HEK293T (cell line): Measurements from ENCODE around the gene EVA1A.

Source experiments
- CTCF ChIA-PET: fragments of 350-600 bp; formaldehyde crosslinking; extraction: SDS; loops from one replicate; lab custom pipeline; 2021; ENCODE audit warnings: antibody characterized with exemption, inconsistent platforms; lab: Yijun Ruan, JAX
- POLR2A ChIA-PET: fragments of 350-600 bp; formaldehyde crosslinking; extraction: SDS; loops from one replicate; lab custom pipeline; 2020; ENCODE audit warnings: antibody characterized with exemption, inconsistent platforms; lab: Yijun Ruan, JAX
- DNase-seq: peaks from one replicate; pipeline ENCODE4 v3.0.0; 2012; ENCODE audit warnings: mixed read lengths; ENCODE audit errors: extremely low spot score
- ARNT ChIP-seq: fragments of 450-650 bp; IDR thresholded peaks from 2 replicates; pipeline ENCODE4 v1.6.1; 2017; ENCODE audit warnings: mild to moderate bottlenecking
- BHLHE40 ChIP-seq: fragments of 450-650 bp; IDR thresholded peaks from 2 replicates; pipeline ENCODE4 v1.6.1; 2016; ENCODE audit warnings: mild to moderate bottlenecking, moderate library complexity, borderline replicate concordance
- CTBP1 ChIP-seq: fragments of 450-650 bp; IDR thresholded peaks from 2 replicates; pipeline ENCODE4 v1.6.1; 2016; ENCODE audit warnings: borderline replicate concordance
- ELF4 ChIP-seq: fragments of 450-650 bp; IDR thresholded peaks from 2 replicates; pipeline ENCODE4 v1.6.1; 2017; ENCODE audit warnings: antibody characterized with exemption
- FOXA1 ChIP-seq: fragments of 450-650 bp; IDR thresholded peaks from 2 replicates; pipeline ENCODE4 v1.6.1; 2016; ENCODE audit warnings: mild to moderate bottlenecking
- FOXK2 ChIP-seq: fragments of 450-650 bp; IDR thresholded peaks from 2 replicates; pipeline ENCODE4 v1.6.1; 2016; ENCODE audit warnings: mild to moderate bottlenecking
- FOXM1 ChIP-seq: fragments of 450-650 bp; IDR thresholded peaks from 2 replicates; pipeline ENCODE4 v1.6.1; 2017; ENCODE audit warnings: mild to moderate bottlenecking, borderline replicate concordance
- HDGF ChIP-seq: fragments of 450-650 bp; IDR thresholded peaks from 2 replicates; pipeline ENCODE4 v1.6.1; 2017; ENCODE audit warnings: antibody characterized with exemption, borderline replicate concordance
- L3MBTL2 ChIP-seq: fragments of 450-650 bp; conservative IDR thresholded peaks from 2 replicates; pipeline ENCODE4 v1.6.1; 2016; ENCODE audit warnings: mild to moderate bottlenecking
- LEF1 ChIP-seq: fragments of 450-650 bp; IDR thresholded peaks from 2 replicates; pipeline ENCODE4 v1.6.1; 2017; ENCODE audit warnings: mild to moderate bottlenecking, borderline replicate concordance
- NFRKB ChIP-seq: fragments of 450-650 bp; IDR thresholded peaks from 2 replicates; pipeline ENCODE4 v1.6.1; 2016; ENCODE audit warnings: mild to moderate bottlenecking, moderate library complexity
- PKNOX1 ChIP-seq: fragments of 450-650 bp; IDR thresholded peaks from 2 replicates; pipeline ENCODE4 v1.6.1; 2016
- SP1 ChIP-seq: fragments of 450-650 bp; IDR thresholded peaks from 2 replicates; pipeline ENCODE4 v1.6.1; 2017
- SUZ12 ChIP-seq: fragments of 450-650 bp; IDR thresholded peaks from 2 replicates; pipeline ENCODE4 v1.6.1; 2016; ENCODE audit warnings: mild to moderate bottlenecking
- TARDBP ChIP-seq: fragments of 450-650 bp; IDR thresholded peaks from 2 replicates; pipeline ENCODE4 v1.6.1; 2016
- ZNF384 ChIP-seq: fragments of 450-650 bp; IDR thresholded peaks from 2 replicates; pipeline ENCODE4 v1.6.1; 2016

The EVA1A gene

GRCh38 chr2:75607400-75607798 is 46.7 kb upstream of the EVA1A start:
- TF ChIP-seq SUZ12 (no peak), L3MBTL2 (no peak), FOXA1 (no peak), SP1 (no peak), HDGF (no peak), CTBP1 (no peak), ARNT (no peak), FOXM1 (no peak), ELF4 (no peak), BHLHE40 (no peak), TARDBP (no peak), FOXK2 (no peak)
- CTCF ChIA-PET: no interaction called here
- no peak for DNase-seq
- POLR2A ChIA-PET: no interaction called here

GRCh38 chr2:75606761-75607399 is 46.1 kb upstream of the EVA1A start:
- TF ChIP-seq ZNF384 (no peak), NFRKB (no peak), FOXA1 (no peak), BHLHE40 (no peak), FOXK2 (no peak), ARNT (no peak), HDGF (no peak), L3MBTL2 (no peak), SUZ12 (no peak), TARDBP (no peak), ELF4 (no peak)
- POLR2A ChIA-PET: no interaction called here
- CTCF ChIA-PET: interaction anchor here (1.0 kb wide), 1 partner anchor 21 kb away, joined by 3 read pairs; no protein-coding TSS in a partner anchor
- DNase-seq: no peak

- no peak for DNase-seq
- TF ChIP-seq CTBP1: no peak
- TF ChIP-seq FOXA1: no peak
- no peak for TF ChIP-seq FOXK2
- TF ChIP-seq L3MBTL2: no peak
- no peak for TF ChIP-seq ELF4
- no peak for TF ChIP-seq LEF1
- TF ChIP-seq ZNF384: no peak
- TF ChIP-seq PKNOX1: no peak
- TF ChIP-seq HDGF: no peak
- TF ChIP-seq NFRKB: no peak
- TF ChIP-seq SP1: no peak
- no peak for TF ChIP-seq TARDBP
- no peak for TF ChIP-seq ARNT
- ChIA-PET CTCF (interaction anchor here (0.6 to 1.6 kb wide), 3 partner anchors 22 to 463 kb away, joined by 3 to 6 read pairs (median 3); no protein-coding TSS in a partner anchor), POLR2A (no interaction called here)
Observed at GRCh38 chr2:75605770-75606529, 45.2 kb upstream of the EVA1A start.

- ChIA-PET CTCF (interaction anchor here (0.7 to 1.6 kb wide), 2 partner anchors 43 to 141 kb away, joined by 3 to 6 read pairs; no protein-coding TSS in a partner anchor), POLR2A (no interaction called here)
- no peak for DNase-seq
- TF ChIP-seq FOXA1: no peak
- TF ChIP-seq LEF1: no peak
- no peak for TF ChIP-seq ZNF384
- no peak for TF ChIP-seq TARDBP
- TF ChIP-seq L3MBTL2: no peak
- TF ChIP-seq FOXM1: no peak
- no peak for TF ChIP-seq NFRKB
- no peak for TF ChIP-seq HDGF
- TF ChIP-seq SP1: no peak
- TF ChIP-seq FOXK2: no peak
Observed at GRCh38 chr2:75604484-75604883, 43.7 kb upstream of the EVA1A start.

GRCh38 chr2:75603477-75603876 is 42.7 kb upstream of the EVA1A start:
- POLR2A ChIA-PET: no interaction called here
- CTCF ChIA-PET: no interaction called here
- no peak for DNase-seq
- no peak for TF ChIP-seq SUZ12
- no peak for TF ChIP-seq LEF1
- no peak for TF ChIP-seq ARNT
- no peak for TF ChIP-seq L3MBTL2

- TF ChIP-seq FOXA1 (no peak), FOXM1 (no peak), HDGF (no peak), SUZ12 (no peak), CTBP1 (no peak), ARNT (no peak), FOXK2 (no peak), SP1 (no peak), ELF4 (no peak), L3MBTL2 (no peak), PKNOX1 (no peak), LEF1 (no peak), TARDBP (no peak), ZNF384 (no peak), BHLHE40 (no peak), NFRKB (no peak)
- no peak for DNase-seq
- POLR2A ChIA-PET: no interaction called here
Observed at GRCh38 chr2:75602724-75603342, 42.1 kb upstream of the EVA1A start.

More at GRCh38 chr2:75602724-75603342, 42.1 kb upstream of the EVA1A start:
- CTCF ChIA-PET: no interaction called here
